Measurements from ENCODE around the gene SHCBP1. TPM values are rescaled to one million over a fixed set of nuclear protein-coding genes. Genes with fewer than 3 reads are reported as not detected.

Gene SHCBP1
- total RNA-seq, 1 donor from 2014 or later, result 0.99 TPM

Other genes starting within 250 kb of the SHCBP1 start
- 118 TPM for gene VPS35, start 67.8 kb upstream of the SHCBP1 start, total RNA-seq
- gene ORC6, start 68.3 kb upstream of the SHCBP1 start, total RNA-seq, result 4.3 TPM
- gene MYLK3, start 127.0 kb upstream of the SHCBP1 start, total RNA-seq, result 0.44 TPM
- gene C16orf87, start 209.8 kb upstream of the SHCBP1 start, total RNA-seq, result 9.4 TPM

All from ureter (tissue), 1 donor.